ENCODE data around the gene KLHL22.

The KLHL22 gene

GRCh38 chr22:20464912-20465758, 30.5 kb downstream of the KLHL22 start:
- TF ChIP-seq ZFX (IDR thresholded peaks at IDR 0.05; ENCODE audit: borderline replicate concordance) (no peak), CTCF (IDR thresholded peaks at IDR 0.05) (no peak)
- no peak overlapping the region for H3K27ac ChIP-seq

GRCh38 chr22:20464096-20464614, 31.4 kb downstream of the KLHL22 start:
- no peak overlapping the region for H3K27ac ChIP-seq
- TF ChIP-seq CTCF (IDR thresholded peaks at IDR 0.05) (no peak), ZFX (IDR thresholded peaks at IDR 0.05; ENCODE audit: borderline replicate concordance) (no peak)

- H3K27ac ChIP-seq: no peak overlapping the region
- TF ChIP-seq ZFX (IDR thresholded peaks at IDR 0.05; ENCODE audit: borderline replicate concordance) (no peak), CTCF (IDR thresholded peaks at IDR 0.05) (no peak)
These were observed 32.1 kb downstream of the KLHL22 start for GRCh38 chr22:20463324-20464095.

GRCh38 chr22:20459862-20460261, 35.7 kb downstream of the KLHL22 start:
- no peak overlapping the region for H3K27ac ChIP-seq
- TF ChIP-seq CTCF (IDR thresholded peaks at IDR 0.05) (no peak), ZFX (IDR thresholded peaks at IDR 0.05; ENCODE audit: borderline replicate concordance) (no peak)

GRCh38 chr22:20459152-20459542, 36.4 kb downstream of the KLHL22 start:
- no peak overlapping the region for H3K27ac ChIP-seq
- TF ChIP-seq CTCF (IDR thresholded peaks at IDR 0.05) (no peak), ZFX (IDR thresholded peaks at IDR 0.05; ENCODE audit: borderline replicate concordance) (no peak)

- H3K27ac ChIP-seq: no peak overlapping the region
- TF ChIP-seq ZFX (IDR thresholded peaks at IDR 0.05; ENCODE audit: borderline replicate concordance) (no peak), CTCF (IDR thresholded peaks at IDR 0.05) (no peak)
These were observed 37.0 kb downstream of the KLHL22 start for GRCh38 chr22:20458530-20459151.
